HCT116 (cell line): Measurements from ENCODE around the gene STK38L. TPM values are rescaled to one million over a fixed set of nuclear protein-coding genes. Genes with fewer than 3 reads are reported as not detected.

Experiments used
- ATAC-seq: fragments of 200-7000 bp; cut with Tn5 transposase; 2 replicates; pipeline ENCODE4 v1.9.1; 2020; ENCODE audit warnings: mild to moderate bottlenecking, moderate library complexity
- BruUV-seq: library from RNA; stranded (reverse); fragments of 400-500 nt; replicated peaks from 2 replicates; lab custom pipeline; 2021; lab: Mats Ljungman, UMichigan
- CTCF ChIA-PET: fragments of 300-600 bp; sonication (Branson Sonifier 250); formaldehyde crosslinking; loops from one replicate; lab custom pipeline; 2021; ENCODE audit warnings: antibody characterized with exemption; lab: Charles Lee
- POLR2A ChIA-PET: fragments of 300-600, 350-600 bp; sonication (Branson Sonifier 250); formaldehyde crosslinking; loops from one replicate; lab custom pipeline; 2021; ENCODE audit warnings: antibody characterized with exemption; lab: Charles Lee
- RAD21 ChIA-PET, 2 experiments: fragments of 300-600 bp; sonication (Branson Sonifier 250); formaldehyde crosslinking; loops; one replicate each; lab custom pipeline; 2023; ENCODE audit warnings: low total read pairs in 2 of 2; ENCODE audit not compliant: uncharacterized antibody in 2 of 2, unreplicated experiment in 2 of 2, low non-redundant PET in 1 of 2; lab: Charles Lee
- DNase-seq: peaks from one replicate; pipeline ENCODE4 v3.0.0-alpha.2; 2010; ENCODE audit warnings: low read depth, low spot score
- H2AFZ ChIP-seq: fragments of 200-600 bp; shearing (Covaris generic), sonication (generic); 2 replicates; pipeline ENCODE4 v1.6.1; 2017; ENCODE audit warnings: low read depth, mixed run types, mixed read lengths, antibody characterized with exemption, low read length; ENCODE audit not compliant: poor library complexity, severe bottlenecking
- H3K27ac ChIP-seq: 2 replicates; pipeline ENCODE4 v1.5.1; 2012; ENCODE audit warnings: low read depth, low read length
- H3K27me3 ChIP-seq: fragments of 200-600 bp; sonication (generic); 2 replicates; pipeline ENCODE4 v1.6.1; 2016; ENCODE audit warnings: mixed run types, low read length, mixed read lengths; ENCODE audit not compliant: insufficient read depth
- H3K36me3 ChIP-seq, 2 experiments: fragments of 200-500 bp in 1 of 2; fragments of 200-600 bp in 1 of 2; sonication (Bioruptor generic) in 1 of 2; sonication (generic) in 1 of 2; 2 replicates each; pipeline versions ENCODE4 v1.5.1 to v1.6.1; 2014 to 2016; ENCODE audit warnings: low read length in 2 of 2, inconsistent platforms in 1 of 2, mixed read lengths in 1 of 2, mixed run types in 1 of 2; ENCODE audit not compliant: insufficient read depth in 2 of 2, control insufficient read depth in 1 of 2
- H3K4me1 ChIP-seq, 2 experiments: fragments of 200-600 bp in 1 of 2; sonication (generic) in 1 of 2; 2 replicates each; pipeline versions ENCODE4 v1.5.1 to v1.6.1; 2012 to 2017; ENCODE audit warnings: low read length in 2 of 2, inconsistent platforms in 1 of 2, mild to moderate bottlenecking in 1 of 2, mixed read lengths in 1 of 2, mixed run types in 1 of 2, moderate library complexity in 1 of 2; ENCODE audit not compliant: insufficient read depth in 2 of 2, control insufficient read depth in 1 of 2
- H3K4me2 ChIP-seq: fragments of 200-600 bp; sonication (generic); 2 replicates; pipeline ENCODE4 v1.6.1; 2017; ENCODE audit warnings: mixed run types, low read length, mixed read lengths
- H3K4me3 ChIP-seq, 2 experiments: fragments of 200-600 bp in 1 of 2; sonication (generic) in 1 of 2; replicated peaks in 1 of 2; 2 replicates each; pipeline ENCODE4 v1.5.1; 2011 to 2016; ENCODE audit warnings: low read length in 2 of 2, control low read depth in 1 of 2, low read depth in 1 of 2, mild to moderate bottlenecking in 1 of 2, mixed read lengths in 1 of 2, mixed run types in 1 of 2
- H3K79me2 ChIP-seq: fragments of 200-600 bp; sonication (generic); 2 replicates; pipeline ENCODE4 v1.6.1; 2017; ENCODE audit warnings: mild to moderate bottlenecking, mixed run types, low read length, moderate library complexity, mixed read lengths; ENCODE audit not compliant: insufficient read depth
- H3K9ac ChIP-seq: fragments of 200-600 bp; sonication (generic); 2 replicates; pipeline ENCODE4 v1.6.1; 2016; ENCODE audit warnings: low read length, mixed read lengths
- H3K9me2 ChIP-seq: fragments of 200-600 bp; sonication (generic), shearing (Covaris generic); 2 replicates; pipeline ENCODE4 v1.6.1; 2017; ENCODE audit warnings: mixed run types, mild to moderate bottlenecking, moderate library complexity; ENCODE audit not compliant: insufficient read depth
- H3K9me3 ChIP-seq, 2 experiments: fragments of 200-500 bp in 1 of 2; fragments of 200-600 bp in 1 of 2; sonication (Bioruptor generic) in 1 of 2; sonication (generic) in 1 of 2; 2 replicates each; pipeline ENCODE4 v1.6.1; 2014 to 2017; ENCODE audit warnings: low read length in 2 of 2, mixed read lengths in 2 of 2, inconsistent platforms in 1 of 2, low read depth in 1 of 2, mild to moderate bottlenecking in 1 of 2, mixed run types in 1 of 2, moderate library complexity in 1 of 2; ENCODE audit not compliant: control insufficient read depth in 1 of 2, insufficient read depth in 1 of 2
- H4K20me1 ChIP-seq: fragments of 200-600 bp; sonication (generic), shearing (Covaris generic); 2 replicates; pipeline ENCODE4 v1.6.1; 2017; ENCODE audit warnings: mixed run types, mild to moderate bottlenecking, moderate library complexity; ENCODE audit not compliant: insufficient read depth
- CEBPB ChIP-seq: IDR thresholded peaks from 2 replicates; pipeline ENCODE4 v1.6.1; 2012; ENCODE audit warnings: low read depth
- CTCF ChIP-seq, 3 experiments: fragments of 200-600 bp in 1 of 3; sonication (generic) in 1 of 3; IDR thresholded peaks in 2 of 3; conservative IDR thresholded peaks in 1 of 3; 2 replicates each; pipeline ENCODE4 v1.5.1; 2012 to 2017; ENCODE audit warnings: low read depth in 2 of 3, low read length in 2 of 3, antibody characterized with exemption in 1 of 3, borderline replicate concordance in 1 of 3, control low read depth in 1 of 3, mild to moderate bottlenecking in 1 of 3, mixed read lengths in 1 of 3, mixed run types in 1 of 3, moderate library complexity in 1 of 3; ENCODE audit not compliant: insufficient read depth in 1 of 3
- EZH2phosphoT487 ChIP-seq: fragments of 200-600 bp; IDR thresholded peaks from 2 replicates; pipeline ENCODE4 v1.6.1; 2018; ENCODE audit warnings: antibody characterized with exemption, borderline replicate concordance
- MAX ChIP-seq: IDR thresholded peaks from 2 replicates; pipeline ENCODE4 v1.6.1; 2012
- POLR2AphosphoS5 ChIP-seq: IDR thresholded peaks from 2 replicates; pipeline ENCODE4 v1.6.1; 2011; ENCODE audit warnings: mild to moderate bottlenecking, low read depth, low read length, moderate library complexity
- REST ChIP-seq: IDR thresholded peaks from 2 replicates; pipeline ENCODE4 v1.6.1; 2012; ENCODE audit warnings: low read depth
- SRF ChIP-seq: IDR thresholded peaks from 2 replicates; pipeline ENCODE4 v1.6.1; 2012; ENCODE audit warnings: low read depth
- ZFX ChIP-seq: fragments of 450-650 bp; IDR thresholded peaks from 2 replicates; pipeline ENCODE4 v1.6.1; 2017
- intact Hi-C: fragments of 100-400 bp; cut with micrococcal nuclease; formaldehyde crosslinking; loops from 2 replicates; pipeline ENCODE4 v1.10.0; 2022
- total RNA-seq: library from RNA; stranded (reverse); gene quantifications from one replicate; pipeline ENCODE4 v1.2.1, GENCODE V29; 2021; ENCODE audit not compliant: unreplicated experiment

Gene STK38L
- total RNA-seq, 1 experiment from 2014 or later = 23.9 TPM

GRCh38 chr12:27201169-27201568 lies 42.9 kb upstream of the STK38L start:
- RAD21 ChIA-PET = no interaction called here
- H3K9me2 ChIP-seq = no peaks in the 10 kb centered on the region
- no peak overlapping the region for H2AFZ ChIP-seq
- ATAC-seq (no peak), DNase-seq (no peak)
- POLR2A ChIA-PET = no interaction called here
- no peaks in the 10 kb centered on the region for H4K20me1 ChIP-seq
- no peaks in the 10 kb centered on the region for H3K79me2 ChIP-seq
- no peak overlapping the region for H3K27ac ChIP-seq
- H3K4me1 ChIP-seq = no peaks in the 10 kb centered on the region
- no peak overlapping the region for H3K4me3 ChIP-seq
- H3K4me2 ChIP-seq = no peak overlapping the region
- CTCF ChIA-PET = no interaction called here
- no peaks in the 10 kb centered on the region for H3K36me3 ChIP-seq
- no peaks in the 10 kb centered on the region for H3K9me3 ChIP-seq
- TF ChIP-seq EZH2phosphoT487 (no peak), SRF (no peak), CTCF (IDR thresholded peaks at IDR 0.05 in 2 of 3, conservative IDR thresholded peaks at IDR 0.05 in 1 of 3; ENCODE audit: borderline replicate concordance in 1 of 3, insufficient read depth in 1 of 3, low read depth in 2 of 3, low read length in 2 of 3) (no peak), ZFX (no peak), POLR2AphosphoS5 (no peak), REST (no peak), CEBPB (no peak), MAX (no peak)
- intact Hi-C loops = no loop called here
- no TSS peak for BruUV-seq
- H3K9ac ChIP-seq = no peak overlapping the region
- H3K27me3 ChIP-seq = no peaks in the 10 kb centered on the region
